GM10248 (cell line): ENCODE results near the gene LCE2D.

Experiments used
- CTCF ChIA-PET: fragments of 300-600 bp; sonication (Branson Sonifier 250); formaldehyde crosslinking; extraction: SDS; loops from one replicate; lab custom pipeline; 2021; ENCODE audit warnings: antibody characterized with exemption; lab: Yijun Ruan, JAX
- POLR2A ChIA-PET: fragments of 350-650 bp; sonication (Branson Sonifier 250); formaldehyde crosslinking; extraction: SDS; loops from one replicate; lab custom pipeline; 2020; ENCODE audit warnings: antibody characterized with exemption; lab: Yijun Ruan, JAX
- DNase-seq: peaks from one replicate; pipeline ENCODE4 v3.0.0; 2012; ENCODE audit errors: extremely low spot score
- TF ChIP-seq, protein P1 (sequence below): IDR thresholded peaks from 2 replicates; pipeline ENCODE4 v1.5.1; 2012; ENCODE audit warnings: mild to moderate bottlenecking, low read depth; ENCODE audit errors: extremely low read depth, missing control alignments, control extremely low read depth

LCE2D gene

DNA sequence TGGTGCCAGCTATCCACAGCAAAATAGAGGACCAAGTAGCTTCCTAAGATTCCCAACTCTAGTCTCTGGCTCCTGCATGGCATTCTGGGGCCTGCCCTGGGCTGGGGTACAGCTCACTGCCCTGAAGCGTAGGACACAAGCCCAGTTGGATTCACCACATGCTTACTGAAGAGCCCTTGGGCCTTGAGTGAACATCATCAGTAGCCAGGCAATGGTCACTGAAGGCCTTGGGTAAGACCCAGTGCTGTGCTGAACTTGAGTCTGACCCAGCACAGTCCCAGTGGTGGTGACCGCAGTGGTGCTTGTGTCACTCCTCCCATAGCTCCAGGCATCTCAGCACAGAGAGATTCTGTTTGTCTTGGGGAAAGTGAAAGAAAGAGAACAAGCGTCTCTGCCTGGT, 32.6 kb upstream of the LCE2D start:
- ChIA-PET POLR2A (no interaction called here), CTCF (interaction anchor here (1.6 to 3.3 kb wide), 2 partner anchors 9 to 15 kb away, joined by 3 to 13 read pairs; partner anchors contain the start of gene LCE3A)
- no peak for DNase-seq
- TF ChIP-seq, protein P1, sequence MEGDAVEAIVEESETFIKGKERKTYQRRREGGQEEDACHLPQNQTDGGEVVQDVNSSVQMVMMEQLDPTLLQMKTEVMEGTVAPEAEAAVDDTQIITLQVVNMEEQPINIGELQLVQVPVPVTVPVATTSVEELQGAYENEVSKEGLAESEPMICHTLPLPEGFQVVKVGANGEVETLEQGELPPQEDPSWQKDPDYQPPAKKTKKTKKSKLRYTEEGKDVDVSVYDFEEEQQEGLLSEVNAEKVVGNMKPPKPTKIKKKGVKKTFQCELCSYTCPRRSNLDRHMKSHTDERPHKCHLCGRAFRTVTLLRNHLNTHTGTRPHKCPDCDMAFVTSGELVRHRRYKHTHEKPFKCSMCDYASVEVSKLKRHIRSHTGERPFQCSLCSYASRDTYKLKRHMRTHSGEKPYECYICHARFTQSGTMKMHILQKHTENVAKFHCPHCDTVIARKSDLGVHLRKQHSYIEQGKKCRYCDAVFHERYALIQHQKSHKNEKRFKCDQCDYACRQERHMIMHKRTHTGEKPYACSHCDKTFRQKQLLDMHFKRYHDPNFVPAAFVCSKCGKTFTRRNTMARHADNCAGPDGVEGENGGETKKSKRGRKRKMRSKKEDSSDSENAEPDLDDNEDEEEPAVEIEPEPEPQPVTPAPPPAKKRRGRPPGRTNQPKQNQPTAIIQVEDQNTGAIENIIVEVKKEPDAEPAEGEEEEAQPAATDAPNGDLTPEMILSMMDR, result no peak

DNA sequence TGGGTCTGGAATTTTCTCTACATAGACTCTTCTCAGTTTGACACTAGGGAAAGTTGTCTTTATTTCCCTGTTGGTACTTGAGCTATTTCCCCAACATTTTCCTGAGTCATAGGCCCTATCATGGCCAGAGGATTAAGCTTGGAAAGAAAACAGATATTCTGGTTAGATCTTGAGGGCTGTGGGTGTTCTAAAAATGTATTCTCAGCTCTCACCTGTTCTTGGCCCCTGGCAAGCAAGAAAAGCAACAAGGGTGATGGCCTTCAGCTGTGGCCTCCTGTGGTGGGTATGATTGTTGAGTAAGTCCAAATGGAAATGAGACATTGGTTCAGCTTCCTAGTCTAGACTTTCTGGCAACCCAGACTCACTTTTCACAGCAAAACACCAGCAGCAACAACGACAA, 22.8 kb upstream of the LCE2D start:
- no peak for DNase-seq
- CTCF ChIA-PET, result interaction anchor here (1.2 to 2.8 kb wide), 2 partner anchors 10 to 13 kb away, joined by 3 to 17 read pairs; no protein-coding TSS in a partner anchor
- POLR2A ChIA-PET, result no interaction called here
- TF ChIP-seq, protein P1, result no peak

DNA sequence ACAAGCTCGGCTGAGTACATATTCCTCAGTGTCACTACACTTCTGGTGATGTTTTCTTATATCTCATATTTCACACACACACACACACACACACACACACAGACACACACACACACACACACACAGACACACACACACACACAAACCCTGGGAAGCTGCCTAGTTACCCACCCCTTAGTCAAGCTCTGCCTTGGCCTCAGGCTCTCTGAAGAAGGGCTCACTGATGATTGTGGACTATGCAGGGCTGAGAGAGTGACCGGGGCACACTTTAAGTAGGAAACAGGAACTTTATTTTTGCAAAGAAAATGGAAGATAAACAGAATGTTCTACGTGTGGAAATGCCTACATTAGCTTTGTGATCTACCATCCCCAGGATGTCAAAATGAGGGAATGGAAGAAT, 19.2 kb upstream of the LCE2D start:
- no peak for DNase-seq
- CTCF ChIA-PET, result interaction anchor here (1.1 to 3.2 kb wide), 2 partner anchors 10 to 282 kb away, joined by 3 to 30 read pairs; no protein-coding TSS in a partner anchor
- TF ChIP-seq, protein P1, result no peak
- POLR2A ChIA-PET, result no interaction called here

DNA sequence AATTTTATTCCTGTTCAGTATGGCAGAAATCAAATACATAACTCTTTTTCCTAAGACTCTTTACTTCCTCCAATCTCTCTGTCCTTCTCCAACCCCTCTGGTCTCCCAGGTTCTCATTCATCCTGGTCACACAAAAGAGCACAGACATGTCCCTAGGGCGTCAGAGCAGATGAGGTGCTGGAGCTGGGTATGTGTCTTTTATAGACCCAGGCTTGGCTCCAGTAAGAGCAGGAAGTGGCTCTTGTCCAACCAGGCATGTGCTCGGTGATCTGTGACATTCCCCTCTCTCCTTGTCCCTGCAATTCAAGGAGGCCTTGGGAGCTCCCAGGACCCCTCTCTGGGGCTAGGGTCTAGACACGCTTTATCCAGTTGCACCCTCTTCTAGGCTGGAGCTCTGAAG, 18.0 kb upstream of the LCE2D start:
- no peak for DNase-seq
- TF ChIP-seq, protein P1, result no peak
- ChIA-PET POLR2A (no interaction called here), CTCF (interaction anchor here (1.1 kb wide), 2 partner anchors 8 to 14 kb away, joined by 3 to 4 read pairs; no protein-coding TSS in a partner anchor)

DNA sequence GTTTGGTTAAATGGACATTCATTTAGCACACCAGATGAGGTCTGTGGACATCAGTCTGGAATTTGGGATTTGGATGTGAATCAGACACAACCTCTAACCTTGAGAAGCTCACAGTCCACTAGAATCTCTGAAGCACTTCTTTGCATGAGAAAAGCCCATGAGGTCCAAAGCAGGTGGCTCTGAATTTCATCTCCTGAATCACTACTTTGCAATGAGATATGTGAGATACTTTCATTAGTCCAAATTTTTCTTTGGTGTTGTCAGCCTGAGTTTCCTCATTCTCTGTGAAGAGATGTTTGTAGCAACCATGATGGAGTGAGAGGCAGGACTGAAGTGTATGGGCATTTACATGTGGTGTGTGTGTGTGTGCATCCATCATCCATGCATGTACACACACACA, 16.5 kb upstream of the LCE2D start:
- CTCF ChIA-PET, result interaction anchor here (1.2 kb wide), 1 partner anchor 851 kb away, joined by 3 read pairs; no protein-coding TSS in a partner anchor
- POLR2A ChIA-PET, result no interaction called here
- TF ChIP-seq, protein P1, result no peak
- no peak for DNase-seq

DNA sequence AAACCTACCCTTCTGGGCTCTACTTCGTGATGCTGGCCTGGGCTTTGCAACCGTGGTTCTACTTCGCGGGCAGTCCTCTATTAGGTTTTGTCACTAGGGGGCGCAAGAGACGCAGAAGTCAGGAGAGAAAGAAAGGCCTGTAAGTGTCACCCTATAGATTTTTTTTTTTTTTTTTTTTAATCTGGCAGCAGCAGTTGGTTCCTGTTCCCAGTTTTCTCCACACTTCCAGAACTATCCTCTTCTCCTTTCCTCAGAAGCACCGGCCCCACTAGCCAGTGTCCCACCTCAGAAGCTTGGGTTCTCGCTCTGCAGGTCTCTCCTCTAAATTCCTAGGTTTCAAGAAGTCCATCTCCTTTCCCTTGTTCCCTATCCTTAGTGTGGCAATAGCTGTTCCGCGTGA, 9.1 kb upstream of the LCE2D start:
- CTCF ChIA-PET, result interaction anchor here (0.6 to 5.2 kb wide), 20 partner anchors 9 to 575 kb away, joined by 3 to 45 read pairs (median 4); partner anchors contain the start of genes LCE2D and LCE3E
- DNase-seq, result peak; percentile 49
- TF ChIP-seq, protein P1, result peak; percentile 66
- POLR2A ChIA-PET, result no interaction called here
